ENCODE results near the gene HELQ. TPM values are rescaled to one million over a fixed set of nuclear protein-coding genes. Genes with fewer than 3 reads are reported as not detected.

The HELQ gene
- total and polyA plus RNA-seq, 2 of the 13 experiments (the other 11 are each of a cell fraction or from before 2014, with no cell fraction given), result 6.6 to 10.8 TPM

GRCh38 chr4:83455281-83456183 lies at the start of gene HELQ, which contains the start of gene MRPS18C (continued):
- TF ChIP-seq FOSL2 (CRISPR knock-in tag; IDR thresholded peaks at IDR 0.05) (peak; percentile 74), FOXO1 (CRISPR knock-in tag; IDR thresholded peaks at IDR 0.05) (no peak; the same call in 1 of the 2 replicates), JARID2 (CRISPR knock-in tag; IDR thresholded peaks at IDR 0.05; ENCODE audit: insufficient replicate concordance) (no peak), TEF (CRISPR knock-in tag; IDR thresholded peaks at IDR 0.05) (no peak), ZNF841 (CRISPR knock-in tag; IDR thresholded peaks at IDR 0.05; ENCODE audit: borderline replicate concordance) (no peak), ZNF644 (CRISPR knock-in tag; IDR thresholded peaks at IDR 0.05; ENCODE audit: low read depth) (peak; percentile 13; the same call in 1 of the 2 replicates), ZBTB43 (CRISPR knock-in tag; conservative IDR thresholded peaks at IDR 0.05) (peak; percentile 51; the same call in 1 of the 2 replicates), RAD51 (IDR thresholded peaks at IDR 0.05; ENCODE audit: borderline replicate concordance) (peak; percentile 93), ZNF138 (CRISPR knock-in tag; IDR thresholded peaks at IDR 0.05; ENCODE audit: low read depth) (no peak; the same call in 1 of the 2 replicates), MIXL1 (CRISPR knock-in tag; IDR thresholded peaks at IDR 0.05) (peak; percentile 96), ZNF609 (CRISPR knock-in tag; IDR thresholded peaks at IDR 0.05; ENCODE audit: borderline replicate concordance) (no peak), RFXANK (CRISPR knock-in tag; IDR thresholded peaks at IDR 0.05) (peak; percentile 71), ZNF253 (CRISPR knock-in tag; IDR thresholded peaks at IDR 0.05; ENCODE audit: borderline replicate concordance) (no peak), NFRKB (IDR thresholded peaks at IDR 0.05) (peak; percentile 58; the same call in 1 of the 2 replicates), ADNP (CRISPR knock-in tag; IDR thresholded peaks at IDR 0.05) (no peak), ZNF326 (CRISPR knock-in tag; IDR thresholded peaks at IDR 0.05; ENCODE audit: borderline replicate concordance) (no peak), GATA4 (IDR thresholded peaks at IDR 0.05; ENCODE audit: borderline replicate concordance, low read depth) (peak; percentile 69), MATR3 (CRISPR knock-in tag; IDR thresholded peaks at IDR 0.05) (no peak), IRX3 (CRISPR knock-in tag; IDR thresholded peaks at IDR 0.05; ENCODE audit: borderline replicate concordance, low read depth) (peak; percentile 91; the same call in 1 of the 2 replicates), CREBL2 (CRISPR knock-in tag; IDR thresholded peaks at IDR 0.05; ENCODE audit: borderline replicate concordance) (no peak), HNF4A (CRISPR knock-in tag; IDR thresholded peaks at IDR 0.05) (peak; percentile 48; the same call in 1 of the 2 replicates), KAT8 (CRISPR knock-in tag; IDR thresholded peaks at IDR 0.05) (peak; percentile 100), ZNF7 (CRISPR knock-in tag; IDR thresholded peaks at IDR 0.05) (0 out of 2 replicates have a peak, but pooled peaks have one; percentile 44), RNF2 (conservative IDR thresholded peaks at IDR 0.05; ENCODE audit: low read depth) (no peak; the same call in 1 of the 2 replicates), TMF1 (CRISPR knock-in tag; IDR thresholded peaks at IDR 0.05; ENCODE audit: low read depth) (peak; percentile 90; the same call in 1 of the 2 replicates)
